ENCODE results near the gene FNDC3B.

FNDC3B gene

DNA sequence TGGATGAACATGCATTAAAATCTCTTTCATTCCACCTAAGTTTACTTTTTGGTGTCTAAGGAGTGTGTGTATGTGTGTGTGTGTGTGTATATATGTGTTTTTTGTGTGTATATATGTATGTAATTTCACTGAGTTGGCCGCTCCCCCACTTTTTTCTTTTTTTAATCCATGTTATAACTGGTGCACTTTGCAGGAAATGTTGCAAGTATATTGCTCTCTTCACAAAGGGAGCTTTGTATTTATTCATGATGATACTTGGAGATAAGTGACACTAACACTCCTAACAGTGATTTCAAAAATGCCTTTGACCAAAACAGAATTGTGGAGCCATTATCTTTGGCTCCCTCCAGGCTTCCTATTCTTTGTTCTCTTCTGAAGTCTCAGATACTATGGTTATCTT lies 95.8 kb downstream of the FNDC3B start:
- DNase-seq (ENCODE audit: low read depth in 2 of 2) = no peak

- DNase-seq (ENCODE audit: low read depth in 2 of 2) = no peak
These were observed 96.4 kb downstream of the FNDC3B start for GRCh38 chr3:172135820-172136219.

GRCh38 chr3:172136330-172136729 lies 97.0 kb downstream of the FNDC3B start:
- no peak for DNase-seq (ENCODE audit: low read depth in 2 of 2)

DNA sequence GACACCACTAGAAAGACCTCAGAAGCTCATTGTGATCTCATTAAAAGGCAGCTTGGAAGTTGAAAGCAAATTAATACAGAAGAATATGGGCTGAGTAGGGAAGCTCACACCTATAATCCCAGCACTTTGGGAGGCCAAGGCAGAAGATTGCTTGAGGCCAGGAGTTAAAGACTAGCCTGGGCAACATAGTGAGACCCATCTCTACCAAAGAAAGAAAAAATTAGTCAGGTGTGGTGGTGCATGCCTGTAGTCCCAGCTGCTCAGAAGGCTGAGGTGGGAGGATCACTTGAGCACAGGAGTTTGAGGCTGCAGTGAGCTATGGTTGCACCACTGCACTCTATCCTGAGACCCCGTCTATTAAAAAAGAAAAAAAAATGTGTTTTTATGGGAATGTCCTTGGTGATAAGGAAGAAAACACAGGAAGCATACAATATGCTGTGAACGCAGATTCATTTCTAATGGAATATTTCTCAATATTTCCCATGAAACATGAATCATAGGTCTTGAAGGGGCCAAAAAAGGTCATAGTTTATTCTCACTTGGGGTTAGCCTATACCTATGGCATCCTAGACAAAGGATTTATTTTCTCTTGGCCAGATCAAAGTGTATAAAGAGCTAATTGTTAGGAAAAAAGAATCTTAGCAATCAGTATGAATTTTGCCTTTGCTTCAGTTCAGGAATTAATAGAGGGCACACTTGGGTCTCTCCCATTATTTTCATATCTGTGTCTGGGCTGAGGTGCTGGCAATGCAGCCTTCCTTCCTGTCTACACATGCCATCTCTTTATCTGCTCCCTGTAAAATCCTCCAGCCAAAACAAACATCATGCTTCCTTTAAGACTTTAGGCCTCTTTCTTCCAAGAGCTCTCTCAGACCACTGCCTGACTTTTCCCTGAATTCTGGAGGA lies 98.2 kb downstream of the FNDC3B start:
- DNase-seq (ENCODE audit: low read depth in 2 of 2) = no peak

DNA sequence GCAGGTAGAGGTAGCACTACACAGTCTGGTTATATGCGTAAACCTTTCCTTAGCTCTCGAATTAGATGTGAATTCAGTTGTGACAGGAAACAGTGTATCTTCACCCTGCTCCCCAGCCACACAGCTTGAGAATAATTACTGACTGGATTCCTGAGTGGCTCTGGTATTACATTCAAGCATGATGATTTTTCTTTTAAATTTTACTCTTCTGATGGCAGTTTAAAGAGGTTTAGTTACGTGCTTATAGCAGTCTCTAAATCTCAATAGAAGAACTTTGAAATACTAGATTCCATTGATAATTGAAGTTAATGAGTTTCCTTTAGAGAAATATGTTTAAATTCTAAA lies 98.8 kb downstream of the FNDC3B start:
- DNase-seq (ENCODE audit: low read depth in 2 of 2) = no peak

- peak in 1 of 2 donors; percentile 26 for DNase-seq (ENCODE audit: low read depth in 2 of 2)
These were observed 99.6 kb downstream of the FNDC3B start for GRCh38 chr3:172138792-172139507.

DNA sequence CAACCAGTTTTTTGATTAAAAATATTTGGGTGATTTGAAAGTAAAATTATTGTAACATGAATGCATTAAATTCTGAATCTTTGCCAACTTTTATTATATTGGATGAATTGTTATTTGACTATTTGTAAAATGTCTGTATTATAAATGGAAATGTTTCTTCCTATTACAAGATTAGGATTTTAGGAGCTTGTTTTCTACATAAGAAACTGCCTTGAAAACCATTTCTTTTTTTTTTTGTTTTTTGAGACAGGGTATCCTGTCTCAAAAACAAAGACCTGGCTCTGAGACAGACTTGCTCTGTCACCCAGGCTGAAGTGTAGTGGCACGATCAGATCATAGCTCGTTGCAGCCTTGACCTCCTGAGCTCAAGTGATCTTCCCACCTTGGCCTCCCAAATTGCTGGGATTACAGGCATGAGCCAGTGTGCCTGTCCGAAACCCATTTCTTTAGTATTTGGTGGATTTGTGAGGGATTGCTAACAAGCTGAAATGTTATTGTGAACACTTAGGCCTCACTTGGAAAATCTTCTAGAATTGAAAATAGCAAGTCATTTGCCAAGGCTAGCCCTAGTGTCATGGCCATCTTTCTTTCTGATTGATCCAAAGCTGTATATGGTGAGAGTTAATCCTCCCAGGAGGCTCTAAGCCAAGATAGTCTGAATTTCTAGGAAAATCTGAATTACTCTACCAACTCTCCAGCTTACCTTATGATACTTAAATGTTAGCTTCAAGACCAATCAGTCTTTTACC lies 100.3 kb downstream of the FNDC3B start:
- no peak for DNase-seq (ENCODE audit: low read depth in 2 of 2)

GRCh38 chr3:172140499-172141391 lies 101.4 kb downstream of the FNDC3B start:
- no peak for DNase-seq (ENCODE audit: low read depth in 2 of 2)

GRCh38 chr3:172142051-172142863 lies 102.9 kb downstream of the FNDC3B start:
- no peak for DNase-seq (ENCODE audit: low read depth in 2 of 2)

DNA sequence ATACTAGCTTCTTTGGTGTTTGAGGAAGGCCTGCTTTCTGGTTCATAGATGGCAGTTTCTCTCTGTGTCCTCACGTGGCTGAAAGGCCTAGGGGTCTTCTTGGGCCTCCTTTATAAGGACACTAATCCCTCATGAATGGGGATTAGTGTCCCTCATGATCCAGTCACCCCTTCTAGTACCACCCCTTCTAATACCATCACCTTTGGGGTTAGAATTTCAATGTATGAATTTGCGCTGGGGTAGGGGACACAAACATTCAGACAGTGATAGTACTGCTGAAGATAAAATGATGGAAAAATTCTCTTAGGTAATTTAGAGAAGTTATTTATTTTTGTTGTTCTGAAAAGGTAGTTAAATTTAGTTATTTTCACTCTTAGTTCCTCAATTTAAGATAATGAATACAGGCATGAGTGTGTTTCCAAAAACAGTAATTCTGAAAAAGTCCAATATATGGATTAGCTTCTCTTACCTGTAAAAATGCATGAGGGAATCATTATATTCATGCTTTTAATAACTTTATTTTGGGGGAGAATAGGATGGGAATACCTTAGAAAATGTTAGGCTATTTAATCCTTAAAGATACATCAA lies 103.6 kb downstream of the FNDC3B start:
- DNase-seq (ENCODE audit: low read depth in 2 of 2) = no peak

GRCh38 chr3:172143739-172144497 lies 104.5 kb downstream of the FNDC3B start:
- DNase-seq (ENCODE audit: low read depth in 2 of 2) = no peak

GRCh38 chr3:172144601-172145000 lies 105.2 kb downstream of the FNDC3B start:
- no peak for DNase-seq (ENCODE audit: low read depth in 2 of 2)

DNA sequence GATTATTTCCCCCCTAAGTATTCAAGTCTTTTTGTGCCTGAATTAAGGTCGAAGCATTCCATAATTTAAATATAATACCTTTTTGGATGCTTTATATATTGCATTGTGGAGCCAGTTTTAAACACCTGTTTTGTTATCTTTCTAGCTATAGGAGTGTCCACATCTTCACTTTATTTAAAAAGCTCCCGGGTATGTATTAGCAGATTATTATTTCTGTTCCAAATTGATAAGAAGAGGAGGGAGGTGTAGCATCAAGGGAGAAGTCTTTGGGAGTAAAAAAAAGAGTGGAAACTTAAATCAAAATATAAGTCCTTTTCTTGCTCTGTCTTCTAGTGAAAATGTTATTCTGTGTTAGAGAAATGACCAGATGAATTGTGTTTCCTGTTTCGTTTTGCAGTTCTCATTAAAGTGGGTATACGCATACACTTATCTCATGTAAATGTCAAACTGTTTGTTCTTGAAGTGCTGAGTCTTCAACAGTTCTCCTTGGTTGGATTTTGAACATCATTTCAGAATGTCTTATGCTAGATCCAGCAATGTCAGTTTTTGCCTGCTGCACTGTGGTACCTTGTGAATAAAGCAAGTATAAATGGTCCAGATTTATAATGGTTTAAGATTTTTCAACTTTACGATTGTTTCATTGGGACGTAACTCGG lies 105.8 kb downstream of the FNDC3B start:
- DNase-seq (ENCODE audit: low read depth in 2 of 2) = no peak

GRCh38 chr3:172146349-172146748 lies 107.0 kb downstream of the FNDC3B start:
- no peak for DNase-seq (ENCODE audit: low read depth in 2 of 2)

- DNase-seq (ENCODE audit: low read depth in 2 of 2) = no peak
These were observed 107.9 kb downstream of the FNDC3B start for GRCh38 chr3:172147113-172147818.

DNA sequence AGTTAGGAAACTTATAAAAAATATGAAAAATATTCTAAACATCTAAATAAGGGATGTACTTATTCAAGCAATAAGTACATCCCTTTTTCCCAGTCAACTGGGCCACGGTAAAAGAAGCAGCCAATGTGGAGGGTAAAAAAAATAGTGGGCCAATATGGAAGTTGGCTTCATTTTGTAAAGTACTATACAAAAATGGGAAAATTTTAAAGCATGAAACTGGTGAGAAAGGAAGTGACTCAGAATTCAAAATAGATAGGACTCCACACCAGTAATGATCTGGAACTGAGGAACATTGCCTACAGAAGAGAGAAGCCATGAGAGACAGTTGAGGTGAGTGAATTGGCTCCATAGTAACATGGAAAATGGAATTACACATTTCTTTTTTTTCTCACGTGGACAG lies 108.9 kb downstream of the FNDC3B start:
- no peak for DNase-seq (ENCODE audit: low read depth in 2 of 2)

DNA sequence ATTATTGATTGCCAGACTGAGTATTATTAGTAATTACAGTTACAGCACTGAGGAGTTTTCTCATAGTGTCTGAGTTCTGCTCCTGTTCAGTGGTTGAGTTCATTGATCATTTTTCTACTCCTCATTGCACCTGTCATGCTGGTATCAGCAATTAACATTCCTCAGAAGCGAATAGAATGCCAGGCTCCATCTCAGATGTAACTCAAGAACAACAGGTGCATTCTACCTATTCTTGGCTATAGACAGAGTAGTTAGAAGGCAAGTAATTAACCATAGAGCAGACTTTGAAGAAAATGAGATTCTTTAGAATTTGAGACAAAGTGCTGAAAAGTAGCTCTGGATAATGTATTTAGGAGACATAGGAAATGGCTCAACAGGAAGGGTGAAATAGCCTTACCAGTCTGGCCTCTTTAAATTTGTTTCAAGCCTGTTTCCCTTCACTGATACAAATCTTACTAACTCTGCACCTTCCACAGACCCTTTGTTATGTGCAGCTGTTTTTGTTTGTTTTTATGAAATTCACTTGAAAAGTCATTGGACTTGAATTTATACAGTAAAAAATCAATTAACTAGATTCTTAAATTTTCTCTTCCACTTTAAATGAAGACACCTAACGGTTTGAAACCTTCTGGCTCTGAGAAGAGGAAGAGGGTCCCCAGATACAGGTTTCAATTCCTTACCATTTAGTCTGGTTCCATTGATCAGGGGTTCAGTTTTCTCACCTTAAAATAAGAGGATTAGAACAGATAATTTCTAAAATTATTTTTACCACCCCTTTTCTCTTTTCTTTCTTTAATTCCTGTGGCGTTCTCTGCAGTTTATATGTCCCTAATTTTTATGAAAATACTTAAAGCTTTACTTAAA lies 109.6 kb downstream of the FNDC3B start:
- no peak for DNase-seq (ENCODE audit: low read depth in 2 of 2)
